HUES64 (cell line): ENCODE results near the gene MYCBP.
"Not testable (repeated sequence)": the region's sequence is repeated elsewhere in the genome, so short reads cannot be mapped to it uniquely, and the experiment has no call there.

Experiments used
- H3K27ac ChIP-seq: 2 replicates; pipeline ENCODE4 v1.7.0; 2013; ENCODE audit warnings: low read depth, low read length, inconsistent platforms
- H3K27me3 ChIP-seq: 2 replicates; pipeline ENCODE4 v1.6.1; 2013; ENCODE audit warnings: mild to moderate bottlenecking, low read length; ENCODE audit not compliant: insufficient read depth
- H3K36me3 ChIP-seq: 2 replicates; pipeline ENCODE4 v1.6.1; 2013; ENCODE audit warnings: mild to moderate bottlenecking, low read length; ENCODE audit not compliant: insufficient read depth
- H3K4me1 ChIP-seq: 2 replicates; pipeline ENCODE4 v1.6.1; 2013; ENCODE audit warnings: mild to moderate bottlenecking, low read length, moderate library complexity; ENCODE audit not compliant: insufficient read depth
- H3K4me3 ChIP-seq: 2 replicates; pipeline ENCODE4 v1.5.1; 2013; ENCODE audit warnings: mild to moderate bottlenecking, low read length, moderate library complexity
- H3K9ac ChIP-seq: 2 replicates; pipeline ENCODE4 v1.6.1; 2013; ENCODE audit warnings: mild to moderate bottlenecking, low read depth, low read length
- H3K9me3 ChIP-seq: 2 replicates; pipeline ENCODE4 v1.6.1; 2013; ENCODE audit warnings: low read depth, low read length; ENCODE audit not compliant: insufficient read depth
- WGBS: fragments of 150-250, 120-280 bp; methylation state at CpG from one replicate; pipeline ENCODE4 v1.1.7; 2013; ENCODE audit warnings: missing lambda C conversion rate; 5-methylcytosine and 5-hydroxymethylcytosine counted together

The MYCBP gene

DNA sequence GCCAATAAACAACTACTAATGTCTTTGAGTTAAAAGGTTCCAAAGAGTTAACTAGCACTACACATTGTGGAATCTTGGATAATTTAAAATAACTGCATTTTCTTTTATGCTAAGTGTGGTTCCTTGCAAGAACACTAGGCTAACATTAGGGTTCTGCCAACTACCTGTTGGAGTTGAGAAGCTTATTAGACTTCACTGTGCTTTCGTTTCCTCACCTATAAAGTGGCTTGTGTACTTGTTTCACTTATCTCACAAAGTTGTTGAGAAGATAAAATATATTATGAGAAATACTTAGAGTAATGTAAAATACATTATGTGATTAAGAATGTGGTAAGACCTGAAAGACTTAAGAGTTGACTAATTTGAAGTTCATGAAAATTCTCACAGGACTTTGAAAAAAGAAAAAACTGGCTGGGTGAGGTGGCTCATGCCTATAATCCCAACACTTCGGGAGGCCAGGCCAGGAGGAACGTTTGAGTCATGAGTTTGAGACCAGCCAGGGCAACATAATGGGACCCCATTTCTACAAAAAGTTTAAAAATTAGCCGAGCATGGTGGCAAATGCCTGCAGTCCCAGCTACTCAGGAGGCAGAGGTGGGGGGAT is 7.9 kb downstream of the MYCBP start:
- Histone ChIP-seq H3K4me3 (no peak overlapping the region), H3K9ac (no peak overlapping the region), H3K27me3 (no peaks in the 10 kb centered on the region), H3K36me3 (peaks cover 33% of the 10 kb centered on the region), H3K9me3 (no peaks in the 10 kb centered on the region), H3K27ac (no peak overlapping the region), H3K4me1 (no peaks in the 10 kb centered on the region)
- WGBS, result 93% methylated on average over 4 of the region's 4 CpGs

DNA sequence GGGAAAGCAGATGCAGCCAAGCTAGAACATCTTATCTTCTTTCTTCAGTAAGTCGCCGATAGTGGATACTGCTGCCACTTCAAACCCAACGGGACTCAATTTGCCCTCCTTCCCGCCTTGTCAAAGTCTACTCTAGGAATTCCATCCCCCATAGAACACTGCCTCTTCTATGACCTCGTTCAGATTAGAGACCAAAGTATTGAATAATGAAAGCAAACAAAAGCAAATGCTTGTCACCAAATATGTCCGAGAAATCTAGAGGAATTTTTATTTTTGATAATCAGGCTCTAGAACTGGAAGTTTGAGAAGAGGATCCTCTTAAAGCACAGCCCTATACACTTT is 12.7 kb downstream of the MYCBP start:
- Histone ChIP-seq H3K36me3 (peaks cover 46% of the 10 kb centered on the region), H3K4me3 (peak overlapping the region; percentile 97), H3K9me3 (no peaks in the 10 kb centered on the region), H3K4me1 (0 out of 2 replicates have a peak, but pooled peaks cover 4% of the 10 kb centered on the region), H3K9ac (peak overlapping the region; percentile 79), H3K27me3 (no peaks in the 10 kb centered on the region), H3K27ac (no peak overlapping the region)
- WGBS, result 29% methylated on average over 6 of the region's 6 CpGs

DNA sequence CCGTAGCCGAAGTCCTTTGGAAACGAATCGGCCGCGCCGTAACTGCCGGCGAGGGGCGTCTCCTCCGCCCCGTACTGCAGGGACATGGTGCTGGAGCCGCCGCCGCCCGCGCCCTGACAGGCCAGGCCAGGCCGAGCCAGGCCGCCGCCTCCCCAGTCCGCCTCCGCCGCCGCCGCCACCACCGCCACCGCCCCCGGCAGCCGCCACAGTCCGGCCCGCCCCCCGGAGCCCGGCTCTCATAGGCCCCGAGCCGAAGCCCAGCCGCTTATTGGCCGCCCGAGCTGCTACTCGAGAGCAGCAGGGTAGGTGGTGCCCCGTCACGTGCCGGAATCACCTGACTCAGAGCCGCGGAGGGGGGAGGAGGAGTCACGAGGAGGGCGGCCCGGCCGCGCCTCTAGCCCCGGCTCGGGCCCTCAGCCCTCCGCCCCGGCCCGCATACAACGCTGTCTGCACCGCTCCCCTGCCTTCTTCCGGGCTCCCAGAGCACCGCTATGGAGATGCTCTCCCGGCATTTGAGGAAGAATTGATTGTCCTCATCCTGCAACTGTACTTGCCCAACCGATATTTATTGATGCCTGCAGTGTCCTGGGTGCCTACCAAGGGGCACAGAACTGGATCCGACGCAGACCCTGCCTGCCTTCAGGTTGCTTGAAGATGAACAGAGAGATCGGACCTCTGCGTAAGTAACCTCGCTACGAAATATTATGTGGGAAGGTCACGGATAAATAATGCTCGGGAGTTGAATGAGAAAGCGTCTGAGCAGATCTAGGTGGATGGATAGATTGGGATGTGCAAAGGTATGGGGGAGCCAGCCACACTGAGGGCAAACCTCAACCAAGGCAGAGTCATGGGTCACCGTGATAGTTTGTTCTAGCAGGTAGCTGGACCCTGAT is 13.3 kb downstream of the MYCBP start, which contains the start of gene RRAGC:
Gene RRAGC, minus strand, starts transcription at position 212 of the 893 bp plus-strand sequence. Its CDS starts 126 bp downstream, at position 86.
- Histone ChIP-seq H3K9ac (peak within 1 kb of the TSS; percentile 79), H3K9me3 (no peaks in the 10 kb centered on the region), H3K4me3 (peak within 1 kb of the TSS; percentile 97), H3K27me3 (no peaks in the 10 kb centered on the region), H3K4me1 (0 out of 2 replicates have a peak, but pooled peaks cover 4% of the 10 kb centered on the region), H3K36me3 (peaks cover 46% of the 10 kb centered on the region), H3K27ac (no peak within 1 kb of the TSS; the same call in 1 of the 2 replicates)
- WGBS, result under 1% methylated on average over 70 of the region's 70 CpGs

DNA sequence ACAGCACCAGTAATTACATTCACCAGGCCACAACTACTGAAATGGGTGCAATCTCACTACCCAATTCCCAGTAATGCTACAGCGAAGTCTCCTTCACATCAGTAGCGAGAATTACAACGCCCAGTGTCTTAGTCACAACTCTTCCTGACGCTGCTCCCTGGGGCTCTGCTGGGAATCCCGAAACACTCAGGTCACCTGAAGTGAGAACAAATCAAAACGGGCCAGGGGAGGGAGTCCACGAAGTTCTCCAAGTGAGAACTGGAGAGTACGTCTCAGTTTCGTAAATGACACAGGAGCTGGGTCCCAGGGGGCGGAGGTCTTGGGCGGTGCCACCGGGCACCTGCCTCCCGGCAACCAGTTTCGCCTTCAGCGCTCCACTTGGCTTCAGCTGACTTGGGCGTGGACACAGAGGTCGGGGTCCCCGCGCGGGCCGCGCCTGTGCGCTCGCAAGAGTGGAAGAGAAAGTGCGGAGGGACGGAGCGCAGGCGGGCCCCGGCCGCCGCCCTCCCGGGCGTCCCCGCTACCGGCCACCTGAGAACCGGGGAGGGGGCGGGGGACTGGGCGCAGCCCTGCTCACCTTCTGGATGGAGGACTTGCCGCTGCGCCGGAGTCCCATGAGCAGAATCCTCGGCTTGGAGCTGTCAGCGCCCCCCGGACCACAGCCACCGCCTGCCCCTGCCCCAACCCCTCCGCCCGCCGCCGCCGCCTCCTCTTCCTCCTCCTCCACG is 14.2 kb downstream of the MYCBP start:
- Histone ChIP-seq H3K9me3 (no peaks in the 10 kb centered on the region), H3K27ac (no peak overlapping the region; the same call in 1 of the 2 replicates), H3K36me3 (peaks cover 41% of the 10 kb centered on the region), H3K27me3 (no peaks in the 10 kb centered on the region), H3K4me1 (0 out of 2 replicates have a peak, but pooled peaks cover 4% of the 10 kb centered on the region), H3K4me3 (peak overlapping the region; percentile 96), H3K9ac (peak overlapping the region; percentile 67)
- WGBS, result 2% methylated on average over 51 of the region's 51 CpGs

DNA sequence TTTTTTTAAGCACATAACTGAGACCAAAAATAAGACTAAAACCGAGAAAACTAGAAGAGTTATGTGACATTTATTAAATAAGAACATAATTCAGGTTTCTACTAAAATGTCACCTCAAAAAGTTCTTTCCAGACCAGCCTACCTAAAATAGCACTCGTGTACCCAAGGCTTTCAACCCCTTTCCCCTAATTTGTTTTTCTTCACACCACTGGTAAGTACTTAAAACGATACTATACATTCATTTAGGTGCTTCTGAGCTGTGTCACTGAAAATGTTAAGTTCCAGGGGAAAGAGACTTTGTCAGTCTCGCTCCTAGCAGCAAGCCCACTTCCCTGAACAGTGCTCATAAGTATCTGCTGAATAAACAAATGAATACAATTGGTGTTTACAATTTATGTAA is 20.4 kb downstream of the MYCBP start:
- 87% methylated on average over 4 of the region's 4 CpGs for WGBS
- no peak overlapping the region for H3K9ac ChIP-seq
- H3K27me3 ChIP-seq, result no peaks in the 10 kb centered on the region
- H3K4me1 ChIP-seq, result no peaks in the 10 kb centered on the region
- no peak overlapping the region for H3K27ac ChIP-seq
- H3K4me3 ChIP-seq, result no peak overlapping the region
- H3K36me3 ChIP-seq, result peaks cover 65% of the 10 kb centered on the region
- no peaks in the 10 kb centered on the region for H3K9me3 ChIP-seq

DNA sequence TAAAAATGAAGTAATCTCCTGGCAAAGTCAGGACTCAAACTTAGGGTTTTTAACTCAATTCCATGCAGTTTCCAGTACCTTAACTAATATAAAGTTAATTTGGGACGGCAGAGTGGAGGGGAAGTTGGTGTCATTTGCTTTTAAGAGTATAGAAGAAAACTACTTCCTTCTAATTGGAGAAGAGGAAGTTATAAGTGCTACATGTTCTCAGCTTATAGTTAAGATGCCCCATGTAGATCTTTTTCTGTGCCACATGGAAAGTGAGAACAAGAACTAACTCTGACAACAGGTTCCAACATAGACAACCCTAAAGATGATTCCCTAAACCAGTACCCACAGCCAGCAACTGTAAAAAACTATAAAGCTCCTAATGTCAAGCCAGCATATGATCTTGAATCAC is 25.1 kb downstream of the MYCBP start:
- H3K9me3 ChIP-seq, result no peaks in the 10 kb centered on the region
- peaks cover 72% of the 10 kb centered on the region for H3K36me3 ChIP-seq
- H3K9ac ChIP-seq, result no peak overlapping the region
- no peak overlapping the region for H3K27ac ChIP-seq
- no CpG with 5 or more reads among the region's 1 CpG for WGBS
- H3K27me3 ChIP-seq, result no peaks in the 10 kb centered on the region
- H3K4me3 ChIP-seq, result no peak overlapping the region
- no peaks in the 10 kb centered on the region for H3K4me1 ChIP-seq

DNA sequence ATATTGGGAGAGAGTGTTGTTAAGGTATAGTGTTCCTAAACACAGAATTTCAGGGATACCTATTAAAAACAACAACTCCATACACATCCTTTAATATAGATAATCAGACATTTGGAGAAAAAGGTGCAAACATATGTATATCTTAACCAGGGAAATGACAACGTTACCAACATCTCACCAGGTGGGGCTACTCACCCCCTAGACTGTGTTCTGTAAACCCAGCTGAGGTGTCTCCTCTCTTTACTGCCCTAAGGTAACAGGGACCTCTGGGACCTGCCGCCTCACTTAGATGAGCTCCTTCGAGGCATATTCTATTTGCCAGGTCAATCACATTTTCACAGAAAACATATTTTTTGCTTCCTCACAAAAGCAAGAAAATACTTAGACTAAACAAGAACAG is 26.9 kb downstream of the MYCBP start:
- Histone ChIP-seq H3K27ac (no peak overlapping the region), H3K36me3 (peaks cover 67% of the 10 kb centered on the region), H3K9me3 (no peaks in the 10 kb centered on the region), H3K9ac (no peak overlapping the region), H3K27me3 (no peaks in the 10 kb centered on the region), H3K4me1 (no peaks in the 10 kb centered on the region), H3K4me3 (no peak overlapping the region)
- 94% methylated on average over 3 of the region's 3 CpGs for WGBS

DNA sequence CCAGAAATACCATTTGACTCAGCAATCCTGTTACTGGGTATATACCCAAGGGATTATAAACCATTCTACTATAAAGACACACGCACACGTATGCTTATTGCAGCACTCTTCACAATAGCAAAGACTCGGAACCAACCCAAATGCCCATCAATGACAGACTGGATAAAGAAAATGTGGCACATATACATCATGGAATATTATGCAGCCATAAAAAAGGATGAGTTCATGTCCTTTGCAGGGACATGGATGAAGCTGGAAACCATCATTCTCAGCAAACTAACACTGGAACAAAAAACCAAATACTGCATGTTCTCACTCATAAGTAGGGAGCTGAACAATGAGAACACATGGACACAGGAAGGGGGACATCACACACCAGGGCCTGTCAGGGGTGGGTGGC is 28.1 kb downstream of the MYCBP start:
- not testable (repeated sequence) for H3K27ac ChIP-seq, H3K9ac ChIP-seq, H3K27me3 ChIP-seq, H3K4me3 ChIP-seq, H3K4me1 ChIP-seq, H3K9me3 ChIP-seq
- peaks cover 69% of the 10 kb centered on the region for H3K36me3 ChIP-seq
- WGBS, result 95% methylated on average over 3 of the region's 3 CpGs

DNA sequence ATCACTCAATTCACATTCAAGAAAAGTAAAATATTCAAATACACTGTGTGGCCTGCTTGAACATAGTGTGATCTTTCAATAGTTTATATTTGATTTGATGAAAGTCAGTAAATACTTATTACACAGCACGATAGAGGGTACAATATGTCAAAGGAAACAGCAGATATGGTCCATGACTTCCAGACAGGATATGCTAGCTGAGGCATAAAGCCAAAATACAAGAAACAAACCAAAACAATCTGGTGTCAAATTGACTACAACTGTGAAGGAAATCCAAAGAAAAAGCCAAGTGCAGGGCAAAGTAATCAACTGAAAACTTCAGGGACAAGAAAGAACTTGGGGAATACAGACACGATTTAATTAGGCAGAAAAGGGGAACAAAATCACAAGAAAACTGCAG is 32.9 kb downstream of the MYCBP start:
- 95% methylated on average over 2 of the region's 2 CpGs for WGBS
- Histone ChIP-seq H3K4me1 (peaks cover 4% of the 10 kb centered on the region; the same call in 1 of the 2 replicates), H3K27ac (no peak overlapping the region), H3K9me3 (no peaks in the 10 kb centered on the region), H3K27me3 (no peaks in the 10 kb centered on the region), H3K4me3 (no peak overlapping the region), H3K9ac (no peak overlapping the region), H3K36me3 (peaks cover 54% of the 10 kb centered on the region)

DNA sequence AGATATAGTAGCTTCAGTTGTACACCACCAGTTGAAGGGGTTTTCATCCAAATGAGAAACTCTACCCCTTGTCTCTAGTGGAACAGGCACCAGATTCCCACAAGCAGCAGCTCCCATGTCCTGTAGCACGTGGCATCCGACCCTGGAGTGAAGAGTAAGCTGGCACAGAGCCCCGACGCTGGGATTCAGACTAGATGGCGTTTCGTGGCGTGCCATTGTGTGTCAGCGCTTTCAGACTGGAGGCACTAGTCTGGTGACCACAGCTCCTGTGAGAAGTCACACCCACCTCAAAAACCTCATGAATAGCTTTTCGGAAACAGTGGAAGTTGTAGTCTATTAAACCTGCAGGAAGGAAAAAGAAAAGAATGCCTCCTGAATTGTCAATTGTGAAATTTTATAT is 33.8 kb downstream of the MYCBP start:
- H3K4me1 ChIP-seq, result peaks cover 4% of the 10 kb centered on the region; the same call in 1 of the 2 replicates
- no peaks in the 10 kb centered on the region for H3K27me3 ChIP-seq
- H3K36me3 ChIP-seq, result peaks cover 48% of the 10 kb centered on the region
- 97% methylated on average over 9 of the region's 9 CpGs for WGBS
- no peak overlapping the region for H3K4me3 ChIP-seq
- H3K9me3 ChIP-seq, result no peaks in the 10 kb centered on the region
- H3K27ac ChIP-seq, result no peak overlapping the region
- no peak overlapping the region for H3K9ac ChIP-seq

DNA sequence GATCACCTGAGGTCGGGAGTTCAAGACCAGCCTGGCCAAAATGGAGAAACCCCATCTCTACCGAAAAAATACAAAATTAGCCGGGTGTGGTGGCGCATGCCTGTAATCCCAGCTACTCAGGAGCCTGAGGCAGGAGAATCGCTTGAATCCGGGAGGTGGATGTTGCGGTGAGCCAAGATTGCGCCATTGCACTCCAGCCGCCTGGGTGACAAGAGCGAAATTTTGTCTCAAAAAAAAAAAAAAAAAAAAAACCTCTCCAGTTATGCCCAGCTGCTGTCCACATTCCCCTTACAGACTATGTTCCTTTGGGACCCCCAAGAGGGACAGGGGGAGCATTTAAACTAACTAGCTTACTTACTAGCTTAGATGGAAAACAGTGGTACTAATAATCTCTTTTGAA is 36.8 kb downstream of the MYCBP start:
- peaks cover 32% of the 10 kb centered on the region for H3K36me3 ChIP-seq
- WGBS, result 91% methylated on average over 10 of the region's 10 CpGs
- H3K4me3 ChIP-seq, H3K4me1 ChIP-seq, H3K27ac ChIP-seq, H3K27me3 ChIP-seq, H3K9me3 ChIP-seq, H3K9ac ChIP-seq: not testable (repeated sequence)
